ENCODE data around the gene C1QTNF6.
"Not testable (repeated sequence)": the region's sequence is repeated elsewhere in the genome, so short reads cannot be mapped to it uniquely, and the experiment has no call there.

Gene C1QTNF6

GRCh38 chr22:37206841-37207821 is 19.1 kb upstream of the C1QTNF6 start:
- no peak for DNase-seq

DNA sequence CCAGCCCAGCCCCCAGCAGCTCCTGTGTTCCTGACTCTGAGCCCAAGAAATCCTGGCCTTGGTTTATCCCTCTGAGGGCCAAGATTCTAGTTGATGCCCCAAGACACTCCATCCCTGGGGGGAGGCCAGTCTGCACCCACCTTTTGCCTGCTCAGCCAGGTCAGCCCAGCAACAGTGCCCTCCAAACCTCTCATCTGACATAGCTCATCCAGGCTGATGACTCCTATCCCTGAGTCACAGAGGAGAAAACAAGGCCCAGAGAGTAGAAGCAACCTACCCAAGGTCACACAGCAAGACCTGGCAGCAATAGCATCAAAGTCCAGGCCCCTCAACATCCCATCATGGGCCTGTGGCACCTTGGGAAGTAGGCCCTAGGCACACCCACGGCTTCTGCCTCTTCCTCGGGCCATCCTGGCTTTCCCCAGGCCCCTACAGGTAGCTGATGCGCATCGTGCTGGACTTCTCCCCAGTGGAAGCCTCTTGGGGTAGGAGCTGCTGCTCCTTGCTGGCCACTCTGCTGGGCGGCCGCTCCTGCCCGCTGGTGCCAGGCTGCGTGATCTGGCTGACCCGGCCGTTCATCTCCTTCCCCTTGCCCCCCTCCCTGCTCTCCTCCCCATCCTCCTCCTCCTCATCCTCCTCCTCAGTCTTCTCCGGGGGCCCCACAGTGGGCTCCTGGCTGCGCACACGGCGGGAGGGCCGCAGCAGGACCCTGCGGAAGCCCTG is 18.2 kb upstream of the C1QTNF6 start:
- no peak for DNase-seq

DNA sequence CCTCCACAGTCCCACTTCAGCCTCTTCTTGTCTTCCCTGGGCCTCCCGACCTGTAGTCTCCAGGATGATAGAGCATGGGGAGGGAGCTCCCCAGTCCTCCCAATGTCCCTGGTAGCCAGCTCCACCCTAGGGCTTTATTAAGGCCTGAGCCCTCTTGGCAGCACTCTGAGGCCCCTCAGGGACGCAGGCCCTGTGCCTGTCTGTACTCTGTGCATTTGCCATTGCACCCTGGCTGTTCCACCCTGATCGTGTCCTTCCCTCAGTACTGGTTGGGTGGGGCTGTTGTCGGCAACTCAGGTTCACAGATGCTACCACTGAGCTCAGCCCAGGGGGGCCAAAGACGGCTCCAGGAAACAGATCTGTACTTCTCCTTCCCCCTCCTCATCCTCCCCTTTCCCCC is 17.0 kb upstream of the C1QTNF6 start:
- DNase-seq = no peak

DNA sequence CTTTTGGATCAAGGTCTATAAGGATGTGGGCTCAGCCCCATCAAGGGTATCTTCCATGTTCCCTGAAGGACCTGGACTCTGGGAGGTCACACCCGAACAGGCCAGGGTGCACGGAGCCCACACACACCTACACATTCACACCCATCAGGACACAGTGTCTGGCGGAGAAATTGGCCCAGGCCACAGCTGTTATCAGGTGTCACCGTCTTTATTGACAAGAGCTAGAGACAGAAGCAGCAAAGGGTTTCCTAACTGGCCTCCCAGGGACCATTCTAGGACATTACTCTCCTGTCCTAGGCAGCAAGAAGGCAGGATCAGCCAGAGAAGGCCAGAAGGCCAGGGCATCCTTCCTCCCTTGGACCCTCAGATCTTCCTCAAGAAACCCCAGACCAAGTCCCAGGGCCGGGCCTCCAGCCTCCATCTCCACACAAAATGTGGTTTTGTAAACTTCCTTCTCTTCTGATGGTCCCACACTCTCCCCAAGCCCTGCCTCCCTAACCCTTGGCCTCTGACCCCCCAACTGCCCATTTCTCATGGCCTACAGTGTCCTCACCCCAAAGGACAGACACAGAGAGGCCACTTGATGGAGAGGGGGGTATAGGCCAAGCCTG is 16.1 kb upstream of the C1QTNF6 start:
- DNase-seq = no peak

DNA sequence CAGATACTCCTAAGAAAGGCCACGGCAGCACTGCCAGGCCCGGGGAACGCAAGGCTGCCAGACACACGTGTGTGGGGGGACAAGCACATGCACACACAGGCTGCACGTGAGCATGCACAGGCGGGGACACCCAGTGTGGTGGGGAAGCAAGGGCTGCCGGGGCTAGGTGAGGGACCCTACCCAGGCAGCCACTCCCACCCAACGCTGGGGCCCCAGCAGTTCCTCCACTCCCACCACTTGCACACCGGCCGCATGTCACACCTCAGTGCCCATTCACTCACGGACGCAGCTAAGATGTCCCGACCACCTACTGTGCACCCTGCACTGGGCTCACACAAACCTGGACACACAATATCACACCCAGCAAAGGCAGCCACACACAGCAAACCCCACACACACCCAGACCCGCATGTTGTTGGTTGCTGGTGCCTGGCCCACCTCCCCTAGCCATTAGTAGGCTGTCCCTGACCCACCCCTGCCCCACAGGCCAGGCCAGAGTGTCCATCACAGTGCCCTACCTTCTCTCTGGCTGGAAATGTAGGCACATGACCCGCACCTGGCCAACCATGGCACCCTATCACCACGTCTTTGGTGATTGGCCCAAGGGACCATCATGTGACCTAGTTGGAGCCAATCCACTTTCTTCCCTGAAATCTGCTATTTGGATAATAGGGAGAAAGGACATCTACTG is 15.5 kb upstream of the C1QTNF6 start:
- DNase-seq = no peak

DNA sequence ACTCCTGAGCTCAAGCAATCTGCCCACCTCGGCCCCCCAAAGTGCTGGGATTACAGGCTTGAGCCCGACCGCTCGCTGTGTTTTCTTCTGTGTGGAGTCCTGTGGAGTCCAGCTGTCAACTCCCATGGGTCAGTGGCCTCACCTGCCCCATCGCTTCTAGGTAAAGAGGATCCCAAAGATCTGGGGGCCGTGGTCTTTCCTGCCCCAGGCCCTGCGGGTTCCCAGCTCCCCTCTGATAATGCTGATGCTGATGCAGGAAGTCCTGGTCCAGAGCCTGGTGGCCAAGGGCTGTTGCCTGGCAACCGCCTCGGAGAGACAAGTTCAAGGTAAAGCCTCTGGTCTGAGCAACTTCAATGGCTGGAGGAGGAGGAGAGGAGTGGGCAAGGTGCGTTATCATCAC is 14.7 kb upstream of the C1QTNF6 start:
- no peak for DNase-seq

DNA sequence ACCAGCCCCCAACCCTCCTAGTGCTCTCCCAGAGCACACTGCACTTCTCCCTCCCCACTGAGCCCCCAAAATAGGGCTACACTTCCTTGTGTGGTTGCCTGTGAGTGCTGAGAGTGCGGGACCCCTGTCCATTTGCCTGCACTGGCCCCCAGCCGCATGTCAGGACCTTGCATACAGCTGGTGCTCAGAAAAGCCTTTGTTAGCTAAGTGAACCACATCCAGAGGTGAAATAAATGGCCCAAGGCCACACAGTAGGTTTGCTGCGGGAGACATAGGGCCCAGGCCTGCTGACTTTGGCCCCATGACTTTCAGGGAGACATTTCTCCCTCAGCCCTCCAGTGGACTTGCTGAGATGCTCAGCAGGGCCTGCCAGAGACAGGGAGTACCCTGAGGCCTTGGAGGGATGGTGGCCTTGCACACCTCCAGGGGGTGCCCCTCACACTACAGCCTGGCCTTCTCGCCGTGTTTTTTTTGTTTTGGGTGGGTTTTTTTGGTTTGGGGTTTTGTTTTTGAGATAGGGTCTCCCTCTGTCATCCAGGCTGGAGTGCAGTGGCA is 14.0 kb upstream of the C1QTNF6 start:
- no peak for DNase-seq

GRCh38 chr22:37201443-37201820 is 13.4 kb upstream of the C1QTNF6 start:
- DNase-seq = not testable (repeated sequence)

- no peak for DNase-seq
These were observed 11.7 kb upstream of the C1QTNF6 start for GRCh38 chr22:37199760-37200108.

GRCh38 chr22:37199103-37199759 is 11.2 kb upstream of the C1QTNF6 start:
- DNase-seq = peak; percentile 98 to 99 (median 99)

- DNase-seq = peak; percentile 77 to 93 (median 86)
These were observed 10.4 kb upstream of the C1QTNF6 start for GRCh38 chr22:37198258-37199102.

- no peak for DNase-seq
These were observed 9.6 kb upstream of the C1QTNF6 start for GRCh38 chr22:37197451-37198257.

- no peak for DNase-seq
These were observed 8.7 kb upstream of the C1QTNF6 start for GRCh38 chr22:37196539-37197450.

DNA sequence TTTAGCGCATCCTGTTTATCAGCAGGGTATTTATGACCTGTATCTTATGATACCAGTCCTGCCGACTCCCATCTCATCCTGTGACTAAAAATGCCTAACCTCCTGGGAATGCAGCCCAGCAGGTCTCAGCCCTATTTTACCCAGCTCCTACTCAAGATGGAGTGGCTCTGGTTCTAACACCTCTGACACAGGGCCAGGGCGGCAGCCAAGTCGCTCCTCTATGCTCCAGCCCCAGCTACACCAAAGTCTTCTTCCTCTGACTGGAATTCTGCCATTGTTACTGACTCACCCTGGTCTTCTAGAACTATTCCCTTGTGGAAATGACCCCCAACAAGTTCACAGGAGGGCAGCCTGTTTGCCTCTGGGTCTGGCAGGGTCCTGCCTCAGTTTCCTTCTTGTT is 7.9 kb upstream of the C1QTNF6 start:
- no peak for DNase-seq

DNA sequence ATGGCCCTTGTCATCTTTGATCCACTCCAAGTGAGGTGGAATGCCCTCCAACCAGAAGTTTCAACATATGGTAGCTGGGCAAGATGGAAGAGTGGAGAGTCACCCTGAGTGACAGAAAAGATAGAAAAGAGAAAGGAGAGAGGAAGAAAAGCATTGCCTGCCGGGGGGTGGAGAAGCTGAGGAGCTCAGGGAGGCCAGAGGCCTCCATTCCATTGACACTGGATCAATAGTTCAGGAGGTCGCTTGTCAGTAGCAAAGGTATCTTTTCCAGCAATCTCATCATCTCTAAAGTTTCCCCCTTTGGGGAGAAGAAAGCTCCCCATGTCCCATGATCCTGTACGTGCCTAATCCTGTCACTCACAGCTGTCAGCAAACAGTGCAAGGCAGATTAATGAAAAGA is 6.7 kb upstream of the C1QTNF6 start:
- DNase-seq = no peak

DNA sequence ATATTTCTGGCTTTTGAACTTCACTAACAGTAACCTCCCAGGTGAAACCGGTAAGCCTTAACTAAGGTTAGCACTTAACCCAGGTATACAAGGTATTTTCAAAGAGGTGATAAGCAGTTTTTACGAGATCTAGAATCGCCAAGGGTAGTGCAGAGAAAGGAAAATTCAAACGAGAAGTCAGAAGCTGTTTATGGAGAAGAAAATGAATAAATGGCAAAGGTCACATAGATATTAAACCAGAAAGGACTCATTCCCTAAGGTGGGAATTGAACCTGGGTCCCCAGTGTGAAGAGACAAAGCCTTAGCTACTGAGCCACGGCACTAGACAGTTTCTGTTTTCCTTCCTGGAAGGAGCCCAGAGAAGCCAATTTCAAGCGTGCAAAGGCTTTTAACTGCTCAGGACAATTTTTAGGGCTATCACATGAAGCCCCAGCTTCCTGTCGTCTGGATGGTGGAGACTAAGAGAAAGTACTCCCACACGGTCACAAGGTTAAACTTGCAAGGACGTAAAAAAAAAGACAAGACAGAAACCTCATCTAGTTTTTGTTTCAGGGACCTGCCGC is 5.7 kb upstream of the C1QTNF6 start:
- DNase-seq = no peak

DNA sequence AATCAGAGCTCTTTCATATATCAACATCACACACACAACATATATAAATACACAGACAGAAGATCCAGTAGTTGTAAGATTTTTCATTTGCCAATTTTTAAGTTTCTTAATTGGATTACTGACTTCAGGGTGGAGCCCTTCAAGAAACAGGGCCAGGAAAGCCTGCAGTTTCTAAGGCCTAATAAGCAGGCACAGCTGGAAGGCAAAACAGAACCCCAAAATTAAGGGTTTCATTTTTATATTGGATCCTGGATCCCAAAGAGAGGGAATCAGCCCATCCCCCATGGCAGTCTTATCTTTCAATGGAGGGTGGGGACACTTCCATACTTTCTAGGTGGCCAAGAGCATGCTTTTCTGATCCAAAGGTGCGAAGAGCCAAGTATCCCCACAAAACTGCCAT is 4.7 kb upstream of the C1QTNF6 start:
- DNase-seq = no peak

DNA sequence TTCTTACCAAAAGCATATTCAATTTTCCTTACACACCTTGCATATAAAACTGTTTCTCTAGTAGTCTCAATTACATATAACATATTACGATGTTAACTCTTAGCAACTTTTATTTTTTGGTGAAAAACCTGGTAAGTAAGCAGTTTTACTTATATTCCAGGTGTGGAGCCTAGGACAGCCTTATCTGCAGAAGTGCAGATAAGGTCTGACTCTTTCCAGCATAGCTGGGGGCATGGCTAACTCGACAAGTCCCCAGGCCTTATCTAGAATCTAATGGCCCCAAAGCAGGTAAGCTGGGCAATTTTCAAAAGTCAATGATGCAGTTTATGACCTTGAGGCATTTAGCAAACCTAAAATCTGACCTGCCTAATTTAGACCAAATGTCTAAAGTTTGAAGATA is 4.2 kb upstream of the C1QTNF6 start:
- no peak for DNase-seq

DNA sequence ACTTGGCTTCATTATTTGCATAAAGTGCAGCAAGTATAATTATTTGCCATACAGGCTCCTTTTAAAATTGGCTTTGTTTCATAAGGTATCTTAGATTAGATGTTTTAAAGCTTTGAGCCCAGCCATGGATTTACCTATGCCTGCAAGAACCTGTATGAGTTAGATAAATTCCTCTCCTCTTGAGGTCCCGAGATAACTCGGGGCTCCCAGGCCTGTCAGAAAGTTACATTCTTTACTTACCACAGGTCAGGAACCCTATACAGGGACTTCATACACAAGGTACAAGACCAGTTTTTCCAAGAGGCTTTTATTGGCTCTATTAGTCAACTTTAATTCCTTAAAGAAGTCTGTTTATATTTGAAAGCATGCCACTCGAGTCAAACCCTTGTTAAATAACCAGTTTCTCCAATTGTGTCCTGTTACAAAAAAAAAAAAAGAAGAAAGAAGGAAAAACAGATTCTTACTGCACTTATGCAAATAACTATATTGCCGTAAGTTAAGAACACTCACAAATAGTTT is 2.3 kb upstream of the C1QTNF6 start:
- DNase-seq = no peak

Measured in activated CD4-positive, CD25-positive, alpha-beta regulatory T cell (primary cell).